NCI-H2196 (cell line): ENCODE measurements around the gene DNAAF9.
A peak's percentile ranks its signal among the peaks of the same experiment; 100 is the strongest.
"Not testable (repeated sequence)": the region's sequence is repeated elsewhere in the genome, so short reads cannot be mapped to it uniquely, and the experiment has no call there.

Experiments
- DNase-seq: peaks from one replicate; lab custom pipeline; 2025; ENCODE audit not compliant: unreplicated experiment; lab: John Stamatoyannopoulos, UW

Gene DNAAF9

DNA sequence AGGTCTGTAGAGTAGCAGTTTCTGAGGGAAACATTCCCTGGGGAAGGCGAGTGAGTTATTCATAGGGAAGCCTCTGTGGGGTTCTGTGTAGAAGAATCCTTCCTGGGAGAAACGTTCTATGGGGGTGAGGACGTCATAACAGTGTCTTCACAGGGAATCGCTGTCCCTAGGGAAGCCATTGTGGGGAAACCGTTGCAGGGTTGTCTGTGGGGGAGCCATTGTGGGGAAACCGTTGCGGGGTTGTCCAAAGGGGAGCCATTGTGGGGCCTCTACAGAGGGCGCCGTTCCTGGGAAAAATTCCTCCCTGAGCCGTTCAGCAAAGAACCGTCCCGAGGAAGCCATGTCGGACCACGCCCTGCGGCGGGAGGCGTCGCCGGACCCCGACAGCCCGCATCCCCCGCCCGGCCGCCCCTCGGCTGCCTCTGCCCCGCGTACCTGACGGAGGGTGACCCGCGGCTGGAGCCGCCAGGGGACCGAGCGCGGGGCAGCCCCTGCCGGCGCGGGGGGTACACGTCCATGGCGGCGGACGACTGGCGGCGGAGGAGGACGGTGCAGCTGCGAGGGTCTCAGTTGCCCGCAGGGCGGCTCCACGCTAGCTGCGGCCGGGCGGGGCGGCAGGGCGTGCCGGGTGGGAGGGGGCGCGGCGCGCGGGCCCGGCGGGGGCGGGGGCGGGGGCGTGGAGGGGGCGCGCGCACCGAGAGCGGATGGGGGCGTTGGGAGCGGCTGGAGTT, at the start of gene DNAAF9:
Gene DNAAF9 (minus strand): TSS at position 630 of the 731 bp plus-strand sequence. CDS start 112 bp downstream, at position 518.
- peak; percentile 48 for DNase-seq

DNA sequence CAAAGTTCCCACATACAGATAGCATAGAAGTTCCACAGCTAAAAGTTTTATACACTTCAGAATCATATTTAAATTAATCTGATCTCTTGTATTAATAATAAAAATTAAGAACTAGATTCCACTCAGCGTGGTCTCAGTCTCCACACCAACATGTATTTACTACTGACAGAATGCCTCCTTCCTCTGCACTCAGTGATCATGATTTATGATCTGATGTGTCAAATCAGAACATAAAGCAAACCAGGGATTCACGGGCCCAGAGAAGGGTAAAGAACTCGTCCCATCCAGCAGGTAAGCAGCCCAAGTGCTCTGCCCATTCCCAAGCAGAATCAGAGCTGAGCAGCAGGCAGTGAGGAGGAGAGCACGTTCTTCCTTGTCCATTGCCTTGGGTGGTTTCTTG, 49.2 kb upstream of the DNAAF9 start:
- DNase-seq: no peak

DNA sequence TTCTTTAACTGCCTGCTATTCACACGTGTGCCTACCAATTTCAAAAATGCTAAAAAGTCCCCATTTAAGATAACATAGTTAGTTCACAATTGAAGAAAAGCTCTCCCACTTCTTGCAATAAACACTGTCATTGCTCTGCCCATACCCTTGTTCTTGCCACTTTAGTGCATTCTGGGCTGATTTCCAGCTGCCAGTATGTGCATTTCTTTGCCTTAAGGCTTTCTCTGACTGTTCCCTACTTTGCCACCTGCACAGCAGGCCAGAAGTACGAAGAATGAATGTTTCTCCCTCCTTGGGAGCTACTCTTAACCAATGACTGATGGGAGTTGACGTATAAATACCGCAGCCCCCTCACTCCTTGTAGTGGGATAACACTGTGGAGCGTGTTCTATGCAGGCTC, 47.4 kb upstream of the DNAAF9 start:
- DNase-seq: no peak

DNA sequence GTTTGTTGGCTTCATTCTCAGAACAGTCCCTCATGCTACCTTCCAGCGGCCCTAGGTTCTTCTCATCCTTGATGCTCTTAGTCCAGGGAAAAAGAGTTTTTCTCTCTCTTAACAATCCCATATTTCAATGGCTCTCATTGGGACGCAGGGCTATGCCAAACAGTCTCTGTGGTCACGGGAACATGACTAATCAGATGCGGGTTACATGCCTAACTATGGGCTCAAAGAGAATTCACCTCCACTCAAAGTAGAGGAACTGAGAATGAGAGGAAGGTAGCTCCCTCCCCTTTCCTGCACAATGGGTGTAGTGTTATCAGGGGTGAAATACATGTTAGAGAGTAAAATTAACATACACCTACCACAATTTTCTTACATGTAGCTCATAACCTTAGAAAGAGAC, 45.2 kb upstream of the DNAAF9 start:
- DNase-seq: no peak

DNA sequence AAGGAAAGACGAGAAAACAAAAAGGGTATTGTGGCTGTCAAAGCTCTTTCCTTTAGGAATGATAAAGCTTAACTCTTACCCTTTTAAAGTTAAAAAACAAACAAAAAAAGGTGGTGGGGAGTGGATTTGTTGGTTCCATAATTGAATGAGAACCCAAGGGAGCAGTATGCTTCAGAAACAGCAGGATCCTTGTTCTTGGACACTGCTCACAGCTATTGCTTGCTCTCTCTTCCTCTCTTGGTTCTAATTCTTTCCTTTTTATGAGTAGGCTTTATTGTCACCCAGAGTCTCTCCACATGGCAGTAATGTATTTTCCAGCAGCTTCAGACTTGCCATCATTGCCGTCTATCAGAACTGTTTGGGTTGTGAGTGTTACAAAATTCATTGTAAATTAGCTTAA, 44.7 kb upstream of the DNAAF9 start:
- DNase-seq: no peak

DNA sequence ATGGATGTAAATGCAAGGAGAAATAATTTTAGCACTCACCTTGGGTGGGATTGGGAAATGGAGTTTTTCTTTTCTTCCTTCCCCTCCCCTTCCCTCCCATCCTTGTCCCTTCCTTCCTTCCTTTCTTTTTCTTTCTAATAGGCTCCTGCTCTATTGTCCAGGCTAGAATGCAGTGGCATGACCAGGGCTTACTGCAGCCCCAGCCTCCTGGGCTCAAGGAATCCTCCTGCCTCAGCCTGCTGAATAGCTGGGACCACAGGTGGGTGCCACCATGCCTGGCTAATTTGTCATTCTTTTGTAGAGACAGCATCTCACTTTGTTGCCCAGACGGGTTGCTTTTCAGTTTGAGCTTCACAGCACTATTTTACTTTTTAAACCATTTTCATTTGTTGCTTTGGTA, 41.9 kb upstream of the DNAAF9 start:
- DNase-seq: no peak

DNA sequence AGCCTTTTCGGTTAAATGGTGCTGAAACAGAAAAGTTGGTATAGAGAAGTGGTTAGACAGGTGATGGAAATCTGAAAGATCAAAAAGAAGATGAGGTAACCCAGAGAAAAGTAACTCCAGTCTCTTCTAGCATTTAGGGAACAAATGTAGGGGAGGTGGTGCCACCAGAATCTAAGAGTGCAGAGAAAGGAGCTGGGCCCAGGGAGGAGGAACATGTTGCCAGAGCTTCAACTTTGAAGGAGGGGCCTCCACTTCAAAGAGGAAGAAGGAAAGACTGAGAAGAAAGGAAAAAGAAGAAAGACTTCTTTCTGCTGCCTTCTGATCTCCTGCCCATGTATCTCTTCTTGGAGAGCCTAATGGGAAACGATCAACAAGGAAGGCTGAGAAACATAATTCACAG, 39.9 kb upstream of the DNAAF9 start:
- DNase-seq: no peak

DNA sequence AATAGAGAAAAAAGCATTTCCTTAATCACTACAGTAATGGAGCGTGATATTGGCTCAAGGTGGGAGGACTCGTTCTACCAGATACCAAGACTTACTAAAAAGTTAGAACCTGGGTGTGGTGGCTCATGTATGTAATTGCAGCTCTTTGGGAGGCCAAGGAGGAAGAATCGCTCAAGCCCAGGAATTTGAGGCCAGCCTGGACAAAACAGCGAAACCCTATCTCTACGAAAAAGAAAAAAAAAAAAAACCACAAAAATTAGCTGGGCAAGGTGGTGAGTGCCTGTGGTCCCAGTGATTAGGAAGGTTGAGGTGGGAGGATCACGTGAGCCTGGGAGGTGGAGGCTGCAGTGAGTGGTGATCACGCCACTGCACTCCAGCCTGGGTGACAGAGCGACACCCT, 39.3 kb upstream of the DNAAF9 start:
- no peak for DNase-seq

DNA sequence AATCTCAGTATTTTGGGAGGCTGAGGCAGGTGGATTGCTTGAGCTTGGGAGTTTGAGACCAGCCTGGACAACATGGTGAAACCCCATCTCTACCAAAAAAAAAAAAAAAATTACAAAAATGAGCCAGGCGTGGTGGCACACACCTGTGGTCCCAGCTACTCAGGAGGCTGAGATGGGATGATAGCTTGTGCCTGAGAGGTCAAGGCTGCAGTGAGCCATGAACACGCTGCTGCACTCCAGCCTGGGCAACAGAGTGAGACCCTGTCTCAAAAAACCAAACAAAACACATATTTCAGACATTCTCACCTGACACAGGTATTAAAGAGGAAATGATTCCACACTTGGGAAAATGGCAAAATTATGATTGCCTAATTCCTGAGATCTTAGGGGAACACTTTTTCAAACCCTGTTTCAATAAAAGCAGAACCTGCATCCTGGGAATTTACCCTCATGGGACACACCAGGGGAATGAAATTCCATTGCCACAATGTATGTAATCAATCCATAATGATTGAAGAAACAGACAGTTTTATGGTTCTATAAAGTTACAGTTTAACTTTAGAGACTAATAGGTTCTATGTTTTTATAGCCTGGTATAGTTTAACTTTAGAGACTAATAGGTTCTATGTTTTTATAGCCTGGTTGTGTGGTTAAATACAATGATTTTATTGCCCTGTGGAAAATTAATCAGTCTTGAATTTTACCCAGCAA, 29.6 kb upstream of the DNAAF9 start:
- no peak for DNase-seq

DNA sequence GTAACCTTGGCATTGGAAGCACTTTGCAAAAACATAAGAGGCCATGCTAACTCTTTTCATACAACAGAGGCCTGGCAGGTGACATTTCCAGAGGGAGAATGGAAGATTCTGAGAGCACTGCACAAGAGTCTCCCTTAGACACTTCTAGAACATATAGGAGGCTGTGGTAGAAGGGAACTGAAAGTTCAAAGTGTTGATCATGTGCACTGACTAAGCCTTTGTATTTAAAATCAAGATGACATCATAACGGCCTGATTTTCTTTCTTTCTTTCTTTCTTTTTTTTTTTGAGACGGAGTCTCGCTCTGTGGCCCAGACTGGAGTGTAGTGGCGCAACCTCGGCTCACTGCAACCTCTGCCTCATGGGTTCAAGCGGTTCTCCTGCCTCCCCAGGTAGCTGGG, 26.8 kb upstream of the DNAAF9 start:
- no peak for DNase-seq

DNA sequence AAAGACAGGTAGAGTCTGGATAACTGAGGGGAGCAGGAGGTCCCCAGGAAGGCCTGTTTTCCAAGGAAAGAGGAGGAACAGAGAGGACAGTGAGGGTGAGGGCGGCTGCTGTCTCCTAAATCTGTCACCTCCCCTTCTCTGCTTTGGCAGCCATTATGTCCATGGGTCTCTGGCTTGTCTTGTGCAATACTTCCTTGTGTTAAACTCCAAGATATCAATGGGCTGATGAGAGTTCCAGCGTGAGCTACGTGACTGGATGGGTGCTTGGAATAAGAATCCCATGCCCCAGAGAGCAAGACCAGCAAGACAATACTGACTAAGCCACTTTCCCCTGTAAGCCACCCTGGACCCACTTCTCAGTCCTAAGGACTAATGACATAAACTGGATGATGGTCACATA, 26.3 kb upstream of the DNAAF9 start:
- no peak for DNase-seq

DNA sequence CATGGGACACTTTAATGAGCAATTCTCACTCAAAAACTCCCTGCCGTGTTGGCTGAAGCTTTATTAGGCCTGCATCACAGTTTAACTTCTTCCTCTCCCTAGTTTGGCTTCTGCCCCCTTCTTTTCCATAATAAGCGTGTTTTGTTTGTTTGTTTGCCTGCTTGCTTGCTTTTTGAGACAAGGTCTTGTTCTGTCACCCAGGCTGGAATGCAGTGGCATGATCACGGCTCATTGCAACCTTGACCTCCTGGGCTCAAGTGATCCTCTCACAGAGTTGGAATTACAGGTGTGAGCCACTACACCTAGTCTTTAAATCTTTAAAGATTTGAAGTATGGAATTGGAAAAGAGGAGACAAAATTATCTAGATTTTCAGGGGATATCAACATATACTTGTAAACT, 25.4 kb upstream of the DNAAF9 start:
- no peak for DNase-seq

DNA sequence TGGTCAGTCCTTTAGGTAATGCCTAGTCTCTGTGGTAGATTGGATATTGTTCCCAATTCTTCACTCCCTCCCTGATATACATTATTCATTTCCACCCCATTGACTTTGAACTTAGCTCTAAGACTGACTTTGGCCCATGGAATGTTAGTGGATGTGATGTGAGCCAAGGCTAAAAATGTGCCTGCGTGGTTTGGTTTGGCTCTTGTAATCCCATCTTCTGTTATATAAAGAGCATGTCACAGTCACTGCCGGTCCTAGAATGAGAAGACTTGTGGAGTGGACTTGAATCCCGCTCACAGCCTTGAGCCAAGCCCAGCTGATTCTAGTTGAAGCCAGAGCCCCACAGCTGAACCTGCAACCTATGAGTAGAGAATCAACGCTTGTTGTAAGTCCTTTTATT, 23.6 kb upstream of the DNAAF9 start:
- DNase-seq: no peak

DNA sequence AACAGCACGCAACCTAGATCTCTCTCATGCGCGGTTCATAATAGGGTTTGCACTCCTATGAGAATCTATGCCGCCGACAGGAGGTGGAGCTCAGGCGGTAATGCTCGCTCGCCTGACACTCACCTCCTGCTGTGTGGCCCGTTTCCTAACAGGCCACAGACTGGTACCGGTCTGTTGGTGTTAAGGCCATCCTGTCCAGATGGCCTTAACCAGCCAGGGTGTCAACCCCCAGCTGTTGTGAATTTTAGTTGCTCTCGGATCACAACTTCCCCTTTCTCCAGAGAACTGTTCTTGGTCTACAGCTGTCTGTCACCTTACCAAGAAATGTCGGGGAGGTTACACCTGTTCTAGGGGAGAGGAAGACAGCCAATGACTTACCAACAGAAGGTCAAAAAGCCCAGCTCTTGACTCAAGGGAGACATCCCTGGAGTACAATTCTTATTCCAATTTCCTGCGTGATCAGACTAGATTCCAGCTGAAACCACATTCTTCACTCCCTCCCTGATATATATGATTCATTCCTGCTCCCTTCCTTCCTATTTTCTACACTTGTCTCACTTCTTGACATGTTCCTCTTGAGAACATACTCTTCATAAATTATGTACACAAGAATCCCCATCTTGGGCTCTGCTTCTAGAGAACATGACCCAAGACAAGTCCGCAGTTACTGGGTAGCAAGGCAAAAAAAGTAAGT, 23.1 kb upstream of the DNAAF9 start:
- no peak for DNase-seq

DNA sequence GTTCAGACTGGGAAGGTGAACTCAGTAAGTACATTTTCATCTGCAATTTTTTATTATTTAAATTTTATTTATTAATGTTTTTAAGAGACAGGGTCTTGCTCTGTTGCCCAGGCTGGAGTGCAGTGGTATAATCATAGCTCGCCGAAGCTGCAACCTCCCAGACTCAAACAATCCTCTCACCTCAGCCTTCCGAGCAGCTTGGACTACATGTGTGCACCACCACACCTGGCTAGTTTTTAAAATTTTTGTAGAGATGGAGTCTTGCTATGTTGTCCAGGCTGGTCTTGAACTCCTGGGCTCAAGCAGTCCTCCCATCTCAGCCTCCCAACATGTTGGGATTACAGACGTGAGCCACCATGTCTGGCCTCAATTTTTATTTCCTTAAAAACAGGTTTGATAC, 19.3 kb upstream of the DNAAF9 start:
- not testable (repeated sequence) for DNase-seq

DNA sequence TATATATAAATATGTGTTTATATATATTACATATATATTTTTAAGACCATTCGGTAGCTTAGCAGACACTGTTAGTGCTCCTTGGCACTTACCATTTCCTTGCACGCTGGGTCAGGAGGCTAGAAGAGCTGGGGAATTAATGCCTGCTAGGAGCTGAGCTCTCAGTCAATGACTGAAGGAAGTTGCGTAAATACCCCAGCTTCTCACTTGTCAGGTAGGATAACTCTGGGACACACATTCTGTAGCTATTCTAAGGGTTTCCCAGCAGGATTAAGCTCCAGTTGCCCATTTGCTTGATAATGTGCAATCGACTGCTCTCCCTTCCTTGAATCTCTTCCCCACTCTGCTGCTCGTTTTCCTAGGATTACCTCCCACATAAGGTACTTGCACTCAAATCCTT, 15.7 kb upstream of the DNAAF9 start:
- no peak for DNase-seq

DNA sequence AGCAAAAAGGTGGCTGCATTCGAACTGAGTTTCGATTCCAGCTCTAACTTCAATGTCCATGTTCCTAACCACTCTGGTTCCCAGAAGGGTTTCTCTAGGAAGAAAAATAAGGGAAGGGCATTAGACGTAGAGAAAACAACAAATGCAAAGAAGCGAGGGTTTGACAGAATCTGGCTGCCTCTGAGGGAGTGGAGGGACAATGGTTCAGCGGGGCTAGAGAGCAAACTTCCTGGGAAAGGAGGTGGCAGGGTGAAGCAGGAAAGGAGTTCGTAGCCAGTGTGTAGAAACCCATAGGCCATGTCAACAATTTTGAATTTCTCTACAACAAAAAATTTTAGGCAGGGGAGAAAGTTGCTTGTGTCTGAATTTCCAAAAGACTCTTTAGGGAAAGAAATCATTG, 14.5 kb upstream of the DNAAF9 start:
- no peak for DNase-seq

DNA sequence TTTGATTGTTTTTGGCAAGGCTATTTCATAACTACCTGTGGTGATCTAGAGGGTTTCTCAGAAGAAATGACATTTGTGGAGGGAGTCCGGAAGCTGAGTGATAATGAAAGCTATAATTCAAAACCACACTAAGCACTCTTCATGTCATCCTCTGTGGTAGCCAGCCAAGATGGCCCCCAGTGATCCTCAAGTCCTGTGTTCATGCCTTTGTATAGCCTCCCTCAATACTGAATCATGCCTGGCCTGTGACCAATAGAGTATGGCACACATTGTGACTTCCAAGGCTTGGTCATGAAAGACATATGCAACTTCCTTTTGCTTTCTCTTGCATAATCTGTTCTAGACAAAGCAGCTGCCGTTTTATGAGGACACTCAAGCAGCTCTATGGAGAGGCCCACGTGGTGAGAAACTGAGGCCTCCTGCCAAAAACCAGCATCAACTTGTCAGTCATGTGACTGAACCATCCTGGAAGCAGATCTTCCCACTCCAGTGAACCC, 12.8 kb upstream of the DNAAF9 start:
- DNase-seq: peak; percentile 94

DNA sequence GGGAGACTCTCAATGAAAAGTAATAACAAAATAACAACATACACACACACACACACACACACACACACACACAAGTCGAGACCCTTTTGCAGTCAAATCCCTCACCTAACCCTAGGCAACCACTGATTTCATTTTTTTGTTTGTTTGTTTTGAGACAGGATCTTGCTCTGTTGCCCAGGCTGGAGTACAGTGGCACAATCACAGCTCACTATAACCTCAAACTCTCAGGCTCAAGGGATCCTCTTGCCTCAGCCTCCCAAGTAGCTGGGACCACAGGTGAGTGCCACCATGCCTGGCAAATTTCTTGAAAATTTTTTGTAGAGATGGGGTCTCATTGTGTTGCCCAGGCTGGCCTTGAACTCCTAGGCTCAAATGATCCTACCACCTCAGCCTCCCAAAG, 10.7 kb upstream of the DNAAF9 start:
- DNase-seq: not testable (repeated sequence)

DNA sequence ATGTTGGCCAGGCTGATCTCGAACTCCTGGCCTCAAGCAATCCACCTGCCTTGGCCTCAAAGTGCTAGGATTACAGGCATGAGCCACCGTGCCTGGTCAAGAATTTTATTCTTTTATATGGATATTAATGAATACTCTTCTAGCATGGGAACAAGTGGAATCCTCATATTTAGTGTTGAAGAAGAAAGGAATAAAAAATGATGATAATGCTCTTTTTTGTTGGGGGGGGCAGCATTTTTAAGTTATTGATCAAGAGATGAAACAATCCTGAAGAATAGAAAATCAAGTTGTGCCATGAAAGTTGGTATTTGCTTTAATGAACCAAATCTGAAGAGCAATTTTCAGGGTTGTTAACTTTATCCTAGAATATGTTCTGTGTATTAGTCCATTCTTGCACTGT, 6.7 kb upstream of the DNAAF9 start:
- no peak for DNase-seq

DNA sequence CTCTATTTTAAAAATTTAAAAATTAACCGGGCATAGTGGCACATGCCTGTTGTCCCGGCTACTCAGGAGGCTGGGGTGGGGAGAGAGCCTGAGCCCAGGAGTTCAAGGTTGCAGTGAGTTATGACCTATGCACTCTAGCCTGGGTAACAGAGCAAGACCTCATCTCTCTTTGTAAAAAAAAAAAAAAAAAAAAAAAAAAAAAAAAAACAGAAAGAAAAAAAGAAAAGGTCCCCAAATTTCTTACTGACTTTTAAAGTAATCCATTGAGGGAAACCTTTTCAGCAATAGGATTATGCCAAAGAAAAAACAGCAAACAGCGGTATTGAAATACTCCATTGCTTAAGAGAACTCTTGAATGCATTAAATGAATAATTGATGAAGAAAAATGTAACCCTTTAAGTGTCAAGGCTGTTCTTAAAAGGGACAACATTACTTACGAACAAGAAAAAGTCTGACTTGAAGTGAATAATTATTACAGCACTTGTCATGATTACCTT, 6.0 kb upstream of the DNAAF9 start:
- no peak for DNase-seq
